HG02981 (cell line): ENCODE measurements around the gene PSMA3.

Source experiments
- ATAC-seq: cut with Tn5 transposase; IDR thresholded peaks from one replicate; pipeline ENCODE4 v1.9.1; 2021; ENCODE audit warnings: mild to moderate bottlenecking, moderate library complexity; ENCODE audit not compliant: unreplicated experiment

Gene PSMA3

DNA sequence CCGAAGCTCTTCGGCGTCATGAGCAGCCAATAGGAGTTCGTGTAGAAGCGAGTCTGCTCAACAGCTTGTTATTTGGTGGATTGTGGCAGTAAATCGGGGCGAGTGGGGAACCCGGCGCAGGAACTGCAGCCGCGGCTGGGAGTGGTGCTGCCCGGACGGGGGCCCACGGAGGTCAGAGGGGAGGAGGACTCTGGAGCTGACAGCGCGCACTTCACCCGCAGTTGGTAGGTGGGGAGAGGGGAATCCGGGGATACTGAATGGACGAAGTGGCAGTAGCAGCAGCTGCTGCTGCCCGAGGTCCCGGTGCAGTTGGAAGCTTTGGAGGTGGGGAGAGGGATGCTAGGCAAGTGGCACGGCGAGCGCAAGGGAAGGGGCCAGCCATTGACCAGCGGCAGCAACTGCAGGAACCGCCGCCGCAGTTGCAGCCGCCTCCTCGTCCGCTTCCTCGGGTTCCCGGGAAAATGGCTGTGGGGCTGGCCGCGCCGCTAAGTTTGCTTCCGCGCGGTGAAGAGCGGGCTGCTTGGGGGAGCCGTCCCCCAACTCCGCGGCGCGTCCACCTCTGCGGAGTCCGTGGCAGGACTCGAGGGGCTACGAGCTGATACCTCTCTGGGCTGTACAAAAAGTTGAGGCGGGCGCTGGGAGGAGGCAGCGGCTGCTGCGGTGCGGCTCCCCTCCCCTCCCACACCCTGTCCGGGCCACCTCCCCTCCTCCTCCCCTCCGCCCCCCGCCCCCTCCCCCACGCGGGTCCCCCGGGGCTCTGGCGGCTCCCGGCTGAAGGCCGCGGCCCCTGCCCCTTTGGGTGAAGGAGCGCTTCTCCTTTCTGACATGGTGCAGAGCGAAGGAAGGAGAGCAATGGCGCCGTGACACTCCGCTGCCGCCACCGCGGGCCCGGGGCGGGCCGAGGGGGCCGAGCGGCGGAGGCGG lies 54.1 kb downstream of the PSMA3 start, which contains the start of gene ARID4A:
Gene ARID4A, plus strand, starts transcription at position 79 of the 924 bp plus-strand sequence. CDS start 1,300 bp downstream, outside the sequence.
- ATAC-seq = peak; percentile 6

DNA sequence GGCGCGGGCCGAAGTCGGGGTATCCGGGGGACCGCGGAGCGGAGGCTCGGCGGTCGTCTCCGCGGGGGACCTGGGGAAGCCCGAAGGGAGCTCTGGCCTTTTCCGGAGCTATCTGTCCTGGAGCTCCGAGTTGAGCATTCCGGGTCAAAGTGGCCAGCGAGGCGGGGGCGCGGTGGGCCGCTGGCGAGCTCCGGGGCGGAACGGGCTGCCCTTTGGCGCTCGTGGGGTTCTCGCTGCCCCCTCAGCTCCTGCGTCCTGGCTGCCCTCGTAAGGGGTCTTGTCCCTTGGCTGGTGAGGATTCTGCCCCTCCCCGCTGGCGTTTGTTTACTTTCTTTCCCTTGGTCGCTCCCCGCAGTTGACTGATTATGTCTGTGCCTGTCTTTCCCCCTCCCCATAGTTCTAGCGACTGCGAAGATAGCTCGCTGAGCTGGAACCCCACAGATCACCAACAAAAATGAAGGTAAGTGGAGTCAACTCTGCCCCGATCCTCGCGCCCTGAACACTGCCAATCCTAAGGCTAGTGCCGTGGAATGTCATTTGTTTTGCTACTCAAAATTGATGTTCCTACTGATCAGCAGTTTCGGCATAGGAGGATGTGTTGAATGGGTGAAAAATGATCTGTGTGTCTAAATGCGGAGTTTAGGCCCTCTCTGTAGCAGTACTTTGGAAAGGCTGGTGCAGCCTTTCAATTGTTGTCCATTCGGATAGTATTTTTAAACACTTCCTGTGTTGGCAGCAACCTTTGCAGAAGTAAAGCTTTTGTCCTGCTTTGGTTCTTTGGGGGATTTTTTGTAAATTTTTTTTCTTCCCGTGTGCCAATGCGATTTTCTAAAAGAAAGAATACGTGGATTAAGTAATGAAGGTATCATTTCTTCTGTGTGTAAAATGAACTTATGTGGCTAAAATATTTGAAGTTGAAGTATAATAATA lies 55.0 kb downstream of the PSMA3 start:
- ATAC-seq = no peak

GRCh38 chr14:58301416-58301815 lies 56.8 kb downstream of the PSMA3 start:
- no peak for ATAC-seq

DNA sequence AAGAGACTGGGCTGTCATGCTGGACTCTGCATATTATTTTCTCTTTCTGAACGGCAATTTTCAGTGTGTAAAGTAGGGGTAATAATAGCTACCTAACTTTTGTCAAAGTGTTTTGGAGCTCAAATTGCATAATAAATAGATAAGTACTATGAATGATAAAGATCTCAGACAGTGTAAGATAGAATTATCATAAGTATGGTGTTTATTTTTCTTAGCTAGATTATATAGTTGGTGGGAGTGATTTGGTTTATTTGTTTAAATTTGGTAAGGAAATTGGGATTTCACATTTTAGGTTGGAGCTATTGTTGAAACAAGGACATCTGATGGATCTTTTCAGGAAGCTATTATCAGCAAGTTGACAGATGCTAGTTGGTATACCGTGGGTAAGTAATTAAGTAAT lies 61.1 kb downstream of the PSMA3 start:
- ATAC-seq = no peak

GRCh38 chr14:58307597-58308316 lies 63.1 kb downstream of the PSMA3 start:
- no peak for ATAC-seq

DNA sequence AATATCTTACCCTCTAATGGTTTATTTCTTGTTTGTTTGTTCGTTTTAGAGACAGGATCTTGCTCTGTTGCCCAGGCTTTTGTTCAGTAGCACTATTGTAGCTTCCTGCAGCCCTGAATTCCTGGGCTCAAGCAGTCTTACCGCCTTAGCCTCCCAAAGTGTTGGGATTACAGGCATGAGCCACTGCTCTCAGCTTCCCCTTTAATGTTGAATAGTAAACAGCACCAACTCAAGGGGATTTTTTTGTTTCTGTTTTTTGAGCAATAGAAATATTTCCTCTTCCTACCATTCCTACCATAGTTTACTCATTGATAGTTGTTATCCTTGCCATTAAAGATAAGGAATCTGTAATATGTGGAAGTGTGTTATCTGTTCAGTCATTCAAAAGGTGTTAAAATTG lies 64.4 kb downstream of the PSMA3 start:
- ATAC-seq = no peak

GRCh38 chr14:58313699-58314098 lies 69.1 kb downstream of the PSMA3 start:
- no peak for ATAC-seq

DNA sequence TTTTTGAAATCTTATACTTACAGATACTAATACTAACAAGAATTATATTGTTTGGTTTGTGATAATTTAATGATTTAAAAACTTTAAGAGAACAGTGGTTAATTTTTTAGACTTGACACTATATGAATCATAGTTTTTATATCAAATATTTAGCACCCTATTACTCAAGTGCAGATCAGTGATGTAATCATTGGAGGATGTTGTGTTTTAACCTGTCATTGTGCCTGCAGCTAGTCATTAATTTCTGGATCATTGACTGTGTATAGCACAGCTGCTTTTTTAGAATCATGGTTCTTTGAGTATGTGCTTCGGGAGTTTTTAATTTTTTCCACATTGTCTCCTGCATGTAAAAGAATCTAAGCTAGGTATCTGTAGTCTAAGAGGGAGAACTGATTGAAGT lies 71.0 kb downstream of the PSMA3 start:
- ATAC-seq = no peak
